ENCODE data around the gene DNAAF3.

Gene DNAAF3

GRCh38 chr19:55153652-55154264 lies 12.7 kb downstream of the DNAAF3 start:
- no peak for DNase-seq (ENCODE audit: low spot score)

- no peak for DNase-seq (ENCODE audit: low spot score)
Observed at GRCh38 chr19:55152017-55152416, 14.4 kb downstream of the DNAAF3 start.

GRCh38 chr19:55149078-55150003 lies 17.1 kb downstream of the DNAAF3 start, which contains the start of gene TNNT1:
Gene TNNT1 (minus strand): TSS chr19:55149206. CDS start chr19:55147157, 2,049 bp downstream.
- DNase-seq (ENCODE audit: low spot score): peak; percentile 45

- no peak for DNase-seq (ENCODE audit: low spot score)
Observed at GRCh38 chr19:55147545-55148251, 18.7 kb downstream of the DNAAF3 start.

GRCh38 chr19:55146705-55147273 lies 19.6 kb downstream of the DNAAF3 start:
- no peak for DNase-seq (ENCODE audit: low spot score)

- DNase-seq (ENCODE audit: low spot score): peak; percentile 54
Observed at GRCh38 chr19:55146078-55146704, 20.2 kb downstream of the DNAAF3 start.

GRCh38 chr19:55145232-55145631 lies 21.2 kb downstream of the DNAAF3 start:
- no peak for DNase-seq (ENCODE audit: low spot score)

GRCh38 chr19:55141696-55142095 lies 24.7 kb downstream of the DNAAF3 start:
- DNase-seq (ENCODE audit: low spot score): no peak

GRCh38 chr19:55137915-55138314 lies 28.5 kb downstream of the DNAAF3 start:
- no peak for DNase-seq (ENCODE audit: low spot score)

GRCh38 chr19:55136399-55137102 lies 29.9 kb downstream of the DNAAF3 start:
- no peak for DNase-seq (ENCODE audit: low spot score)

- DNase-seq (ENCODE audit: low spot score): no peak
Observed at GRCh38 chr19:55134736-55135135, 31.7 kb downstream of the DNAAF3 start.

GRCh38 chr19:55133639-55134444 lies 32.6 kb downstream of the DNAAF3 start:
- DNase-seq (ENCODE audit: low spot score): no peak

- DNase-seq (ENCODE audit: low spot score): no peak
Observed at GRCh38 chr19:55132453-55133129, 33.8 kb downstream of the DNAAF3 start.

- no peak for DNase-seq (ENCODE audit: low spot score)
Observed at GRCh38 chr19:55131421-55131820, 35.0 kb downstream of the DNAAF3 start.

- no peak for DNase-seq (ENCODE audit: low spot score)
Observed at GRCh38 chr19:55119053-55119452, 47.4 kb downstream of the DNAAF3 start.

GRCh38 chr19:55118401-55118991 lies 47.9 kb downstream of the DNAAF3 start:
- DNase-seq (ENCODE audit: low spot score): no peak

GRCh38 chr19:55117663-55118391 lies 48.6 kb downstream of the DNAAF3 start:
- peak; percentile 99 for DNase-seq (ENCODE audit: low spot score)

GRCh38 chr19:55116859-55117662 lies 49.4 kb downstream of the DNAAF3 start, which contains the start of gene PPP1R12C:
Gene PPP1R12C (minus strand): TSS chr19:55117637. CDS start chr19:55117543, 94 bp downstream.
- peak; percentile 42 for DNase-seq (ENCODE audit: low spot score)

Data from hepatic stellate cell (primary cell).